ENCODE data around the gene FAM20A.
"Not testable (repeated sequence)": the region's sequence is repeated elsewhere in the genome, so short reads cannot be mapped to it uniquely, and the experiment has no call there.

Gene FAM20A

GRCh38 chr17:68497885-68498319 is 103.3 kb downstream of the FAM20A start:
- TF ChIP-seq, protein P1, sequence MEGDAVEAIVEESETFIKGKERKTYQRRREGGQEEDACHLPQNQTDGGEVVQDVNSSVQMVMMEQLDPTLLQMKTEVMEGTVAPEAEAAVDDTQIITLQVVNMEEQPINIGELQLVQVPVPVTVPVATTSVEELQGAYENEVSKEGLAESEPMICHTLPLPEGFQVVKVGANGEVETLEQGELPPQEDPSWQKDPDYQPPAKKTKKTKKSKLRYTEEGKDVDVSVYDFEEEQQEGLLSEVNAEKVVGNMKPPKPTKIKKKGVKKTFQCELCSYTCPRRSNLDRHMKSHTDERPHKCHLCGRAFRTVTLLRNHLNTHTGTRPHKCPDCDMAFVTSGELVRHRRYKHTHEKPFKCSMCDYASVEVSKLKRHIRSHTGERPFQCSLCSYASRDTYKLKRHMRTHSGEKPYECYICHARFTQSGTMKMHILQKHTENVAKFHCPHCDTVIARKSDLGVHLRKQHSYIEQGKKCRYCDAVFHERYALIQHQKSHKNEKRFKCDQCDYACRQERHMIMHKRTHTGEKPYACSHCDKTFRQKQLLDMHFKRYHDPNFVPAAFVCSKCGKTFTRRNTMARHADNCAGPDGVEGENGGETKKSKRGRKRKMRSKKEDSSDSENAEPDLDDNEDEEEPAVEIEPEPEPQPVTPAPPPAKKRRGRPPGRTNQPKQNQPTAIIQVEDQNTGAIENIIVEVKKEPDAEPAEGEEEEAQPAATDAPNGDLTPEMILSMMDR (IDR thresholded peaks at IDR 0.05; ENCODE audit: borderline replicate concordance, insufficient read depth, low read depth, low read length), result no peak
- H3K4me3 ChIP-seq (ENCODE audit: low read depth, low read length), result no peak overlapping the region

DNA sequence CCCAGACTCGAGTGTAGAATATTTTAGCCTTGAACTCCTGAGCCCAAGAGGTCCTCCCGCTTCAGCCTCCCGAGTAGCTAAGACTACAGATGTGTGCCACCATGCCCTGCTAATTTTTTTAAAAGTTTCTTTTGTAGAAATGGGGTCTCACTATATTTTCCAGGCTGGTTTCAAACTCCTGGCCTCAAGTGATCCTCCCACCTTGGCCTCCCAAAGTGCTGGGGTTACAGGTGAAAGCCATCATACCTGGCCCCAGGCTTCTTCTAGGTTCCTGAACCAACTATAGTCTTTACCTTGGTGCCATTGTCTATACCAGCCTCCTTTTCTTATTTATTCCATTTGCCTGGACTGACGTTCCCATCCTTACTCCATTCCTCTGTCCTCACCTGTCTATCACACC is 106.1 kb downstream of the FAM20A start:
- TF ChIP-seq, protein P1 (IDR thresholded peaks at IDR 0.05; ENCODE audit: borderline replicate concordance, insufficient read depth, low read depth, low read length), result no peak

GRCh38 chr17:68492394-68493054 is 108.6 kb downstream of the FAM20A start:
- not testable (repeated sequence) for H3K4me3 ChIP-seq (ENCODE audit: low read depth, low read length)

More for the DNA sequence above, 106.1 kb downstream of the FAM20A start:
- H3K4me3 ChIP-seq (ENCODE audit: low read depth, low read length), result no peak overlapping the region

DNA sequence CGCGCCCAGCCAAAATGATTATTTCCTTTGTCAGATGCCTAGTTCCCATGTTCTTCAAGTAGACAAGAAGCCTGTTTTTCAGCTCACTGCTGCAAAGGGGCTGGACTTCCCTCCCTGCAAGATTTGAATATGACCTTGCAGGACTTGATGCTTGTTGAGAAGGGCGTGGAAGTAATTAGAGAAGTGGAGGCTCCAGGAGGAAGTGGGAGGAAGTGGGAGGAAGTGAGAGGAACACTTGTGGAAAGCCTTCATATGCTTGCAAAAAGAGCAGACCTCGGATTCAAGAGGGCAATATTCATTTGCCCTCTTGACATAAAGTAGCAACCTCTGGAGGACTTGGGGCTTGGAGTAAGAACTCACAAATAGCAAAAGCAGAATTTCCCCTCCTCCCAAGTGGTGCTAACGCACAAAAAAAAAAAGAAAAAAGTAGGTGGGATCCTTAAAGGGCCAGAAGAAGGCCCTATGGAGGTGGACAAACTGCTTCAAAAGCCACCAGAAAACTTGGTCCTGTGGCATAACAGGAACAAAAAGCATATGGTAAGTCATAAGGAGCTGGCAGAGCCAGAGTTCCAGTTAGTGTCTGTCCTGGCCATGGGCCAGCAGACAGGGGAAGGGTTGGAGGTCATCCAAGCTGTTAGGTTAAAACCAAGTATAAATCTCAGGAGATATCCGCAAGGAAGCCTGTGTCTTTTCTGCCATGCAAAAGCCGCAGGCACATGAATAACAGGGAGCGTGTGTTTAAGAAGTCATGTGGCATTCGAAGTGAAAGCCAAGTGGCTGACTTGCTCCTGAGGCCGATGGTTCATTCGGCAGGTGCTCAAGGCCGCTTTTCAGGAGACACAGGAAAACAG is 109.6 kb downstream of the FAM20A start:
- TF ChIP-seq, protein P1 (IDR thresholded peaks at IDR 0.05; ENCODE audit: borderline replicate concordance, insufficient read depth, low read depth, low read length), result no peak
- H3K4me3 ChIP-seq (ENCODE audit: low read depth, low read length), result no peak overlapping the region

GRCh38 chr17:68489919-68490318 is 111.2 kb downstream of the FAM20A start:
- no peak overlapping the region for H3K4me3 ChIP-seq (ENCODE audit: low read depth, low read length)

More at GRCh38 chr17:68489919-68490318, 111.2 kb downstream of the FAM20A start:
- TF ChIP-seq, protein P1 (IDR thresholded peaks at IDR 0.05; ENCODE audit: borderline replicate concordance, insufficient read depth, low read depth, low read length), result no peak
